Psoas muscle (tissue), 8 donors: Measurements from ENCODE around the gene SCNM1. TPM values are rescaled to one million over a fixed set of nuclear protein-coding genes. Genes with fewer than 3 reads are reported as not detected.

ENCODE experiments used
- ATAC-seq, 4 donors: fragments of 200-7000 bp; cut with Tn5 transposase; one replicate each; pipeline ENCODE4 v1.9.1; 2020; ENCODE audit warnings: moderate library complexity in 3 of 4, mild to moderate bottlenecking in 2 of 4
- DNase-seq, 2 donors: peaks; one replicate each; pipeline ENCODE4 v3.0.0-alpha.2; 2020
- H3K27ac ChIP-seq: fragments of 200-600 bp; one replicate; pipeline ENCODE4 v1.8.0; 2022
- H3K27me3 ChIP-seq, 3 donors: fragments of 200-600 bp in 1 of 3; one replicate each; pipeline versions ENCODE4 v1.6.1 to v1.8.0; 2013 to 2022; ENCODE audit warnings: low read length in 2 of 3, mild to moderate bottlenecking in 2 of 3, moderate library complexity in 1 of 3; ENCODE audit not compliant: insufficient read depth in 3 of 3
- H3K36me3 ChIP-seq, 2 donors: fragments of 200-600 bp in 1 of 2; one replicate each; pipeline versions ENCODE4 v1.6.1 to v1.8.0; 2013 to 2022; ENCODE audit warnings: low read depth in 1 of 2, mild to moderate bottlenecking in 1 of 2, moderate library complexity in 1 of 2; ENCODE audit not compliant: insufficient read depth in 1 of 2
- H3K4me1 ChIP-seq: fragments of 200-600 bp; one replicate; pipeline ENCODE4 v1.8.0; 2022
- H3K4me3 ChIP-seq: fragments of 200-600 bp; one replicate; pipeline ENCODE4 v1.8.0; 2022; ENCODE audit warnings: mild to moderate bottlenecking
- H3K9me3 ChIP-seq: fragments of 200-600 bp; one replicate; pipeline ENCODE4 v1.8.0; 2022
- WGBS, 3 donors: extraction: QIAGEN DNeasy Blood & Tissue Kit; methylation state at CpG; one replicate each; pipeline versions ENCODE4 v1.1.6 to v1.1.7; 2013; 5-methylcytosine and 5-hydroxymethylcytosine counted together
- intact Hi-C, 2 donors: fragments of 100-400 bp; cut with DNase I; formaldehyde crosslinking; loops; one replicate each; pipeline versions ENCODE4 v1.11.0 to v1.14.2; 2022
- polyA plus RNA-seq, 3 donors: library from polyadenylated mRNA; stranded (reverse); fragments of 200-250 nt; gene quantifications; one replicate each; pipeline ENCODE4 v1.2.3, GENCODE V29; 2013
- total RNA-seq, 4 donors: library from RNA; stranded (reverse); fragmentation: NEBNext Ultra II Directional in 2 of 4; extraction: Animal tissue kit (Norgen Biotek cat#: 25700) in 2 of 4; gene quantifications; one replicate each; pipeline versions ENCODE4 v1.2.1 to v1.2.4, GENCODE V29; 2021 to 2023
- TF ChIP-seq, protein P1 (sequence below): fragments of 200-600 bp; IDR thresholded peaks from one replicate; pipeline ENCODE4 v1.8.0; 2022; ENCODE audit warnings: antibody characterized with exemption
- donor health status: healthy with polysubstance abuse.
- donor health status: DM: no; HTN: no; CAD: no; lungs with moderate emphysema.
- donor health status: Bipolar disorder and iron deficiency.
- donor health status: healthy.
- donor health status: DM: yes; HTN: yes; CAD: no.
- donor health status: DM: no; HTN: no; CAD: no.
- donor health status: DM: no; HTN: no; CAD: no.
- donor health status: DM: yes; HTN: yes; CAD: no.

SCNM1 gene
- total and polyA plus RNA-seq, 7 donors = 23.6 to 78.7 (median 47.9) TPM

DNA sequence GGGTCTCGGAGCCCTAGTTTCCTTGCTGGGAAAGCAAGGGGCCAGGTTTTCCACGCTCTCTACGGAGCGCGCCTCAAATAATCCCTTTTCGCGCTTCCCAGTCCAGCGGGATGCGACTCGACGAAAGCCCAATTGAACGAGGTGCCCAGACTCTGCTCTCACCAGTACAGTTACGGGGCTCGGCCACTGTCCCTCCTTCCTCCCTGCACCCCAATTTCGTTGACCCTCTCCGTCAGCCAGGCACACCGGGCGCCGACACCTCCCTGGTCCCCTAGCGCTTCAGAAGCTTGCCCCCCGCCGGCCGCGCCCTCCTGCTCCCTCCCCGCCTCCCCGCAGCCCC is 19.9 kb upstream of the SCNM1 start:
- WGBS, 3 donors = 1% methylated on average over 26 of the region's 26 CpGs
- intact Hi-C loops = no loop called here
- Histone ChIP-seq H3K27ac (peak overlapping the region; percentile 89), H3K4me3 (peak overlapping the region; percentile 76), H3K9me3 (no peaks in the 10 kb centered on the region), H3K36me3 (peaks cover 0 to 5% of the 10 kb centered on the region in 2 donors), H3K4me1 (peaks cover 53% of the 10 kb centered on the region), H3K27me3 (no peaks in the 10 kb centered on the region)
- peak in 1 of 4 donors; percentile 0 for ATAC-seq
- no peak for DNase-seq
- TF ChIP-seq, protein P1, sequence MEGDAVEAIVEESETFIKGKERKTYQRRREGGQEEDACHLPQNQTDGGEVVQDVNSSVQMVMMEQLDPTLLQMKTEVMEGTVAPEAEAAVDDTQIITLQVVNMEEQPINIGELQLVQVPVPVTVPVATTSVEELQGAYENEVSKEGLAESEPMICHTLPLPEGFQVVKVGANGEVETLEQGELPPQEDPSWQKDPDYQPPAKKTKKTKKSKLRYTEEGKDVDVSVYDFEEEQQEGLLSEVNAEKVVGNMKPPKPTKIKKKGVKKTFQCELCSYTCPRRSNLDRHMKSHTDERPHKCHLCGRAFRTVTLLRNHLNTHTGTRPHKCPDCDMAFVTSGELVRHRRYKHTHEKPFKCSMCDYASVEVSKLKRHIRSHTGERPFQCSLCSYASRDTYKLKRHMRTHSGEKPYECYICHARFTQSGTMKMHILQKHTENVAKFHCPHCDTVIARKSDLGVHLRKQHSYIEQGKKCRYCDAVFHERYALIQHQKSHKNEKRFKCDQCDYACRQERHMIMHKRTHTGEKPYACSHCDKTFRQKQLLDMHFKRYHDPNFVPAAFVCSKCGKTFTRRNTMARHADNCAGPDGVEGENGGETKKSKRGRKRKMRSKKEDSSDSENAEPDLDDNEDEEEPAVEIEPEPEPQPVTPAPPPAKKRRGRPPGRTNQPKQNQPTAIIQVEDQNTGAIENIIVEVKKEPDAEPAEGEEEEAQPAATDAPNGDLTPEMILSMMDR = no peak

GRCh38 chr1:151146412-151147131 is 19.4 kb upstream of the SCNM1 start, which contains the start of gene SEMA6C:
SEMA6C (minus strand) TSS chr1:151146631; CDS start chr1:151142621, 4,010 bp downstream.
- TF ChIP-seq, protein P1 = no peak
- Histone ChIP-seq H3K27ac (peak within 1 kb of the TSS; percentile 89), H3K9me3 (no peaks in the 10 kb centered on the region), H3K4me3 (peak within 1 kb of the TSS; percentile 76), H3K4me1 (peaks cover 48% of the 10 kb centered on the region), H3K36me3 (no peaks in the 10 kb centered on the region), H3K27me3 (no peaks in the 10 kb centered on the region)
- WGBS, 3 donors = 0 to 1% (median 0%) methylated on average over 38 to 61 of the region's 61 CpGs
- DNase-seq (peak; percentile 96 to 98), ATAC-seq (peak; percentile 82 to 89 (median 84))
- intact Hi-C loops = no loop called here

DNA sequence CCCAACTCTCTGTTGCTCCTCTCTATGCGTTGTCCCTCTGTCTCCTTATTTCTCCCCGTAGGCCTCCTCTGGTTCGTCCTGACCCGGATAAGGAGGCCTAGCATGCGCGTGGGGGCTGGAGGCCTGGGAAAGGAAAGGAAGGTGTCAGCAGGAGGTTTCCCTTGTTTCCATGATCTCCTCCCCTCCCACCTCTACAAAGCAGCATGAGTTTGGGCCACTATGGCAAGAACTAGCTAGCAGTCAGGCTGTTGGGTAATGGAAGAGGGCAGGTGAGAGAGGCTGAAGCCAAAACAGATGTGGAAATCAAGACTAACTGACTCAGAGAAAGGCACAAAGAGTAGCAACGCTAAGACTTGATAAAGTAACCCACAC is 18.8 kb upstream of the SCNM1 start:
- peak; percentile 27 to 55 (median 48) for ATAC-seq
- intact Hi-C loops = no loop called here

DNA sequence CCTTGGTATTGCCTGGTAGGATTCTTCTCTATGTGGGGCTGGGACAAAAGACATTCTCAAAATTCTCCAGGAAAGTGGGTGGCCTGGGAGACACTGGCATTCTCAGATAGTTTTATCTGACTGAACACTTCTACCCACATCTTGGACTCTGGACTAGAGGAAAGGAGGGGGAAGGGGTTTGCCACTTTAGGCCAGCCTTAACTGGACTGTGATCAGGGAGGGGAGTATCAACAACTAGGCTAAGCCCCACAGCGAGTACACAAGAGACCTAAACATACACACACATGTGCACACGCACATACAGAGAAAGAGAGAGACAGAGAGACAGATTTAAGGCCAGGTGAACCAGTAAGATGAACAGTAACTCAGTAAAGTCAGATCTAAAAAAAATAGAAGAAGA is 18.3 kb upstream of the SCNM1 start:
- Histone ChIP-seq H3K4me1 (peaks cover 38% of the 10 kb centered on the region), H3K4me3 (peak overlapping the region; percentile 76), H3K27me3 (no peaks in the 10 kb centered on the region), H3K36me3 (no peaks in the 10 kb centered on the region), H3K9me3 (no peaks in the 10 kb centered on the region), H3K27ac (peak overlapping the region; percentile 89)
- WGBS, 3 donors = 61 to 80% (median 76%) methylated on average over 2 of the region's 2 CpGs
- TF ChIP-seq, protein P1 = no peak
- DNase-seq (no peak), ATAC-seq (no peak)
- intact Hi-C loops = no loop called here

More for the DNA sequence above, 18.8 kb upstream of the SCNM1 start:
- H3K27ac ChIP-seq = peak overlapping the region; percentile 89
- no peaks in the 10 kb centered on the region for H3K27me3 ChIP-seq
- H3K9me3 ChIP-seq = no peaks in the 10 kb centered on the region
- H3K4me1 ChIP-seq = peaks cover 44% of the 10 kb centered on the region
- TF ChIP-seq, protein P1 = no peak
- WGBS, 3 donors = 1 to 3% (median 2%) methylated on average over 7 of the region's 7 CpGs
- DNase-seq = no peak
- H3K4me3 ChIP-seq = peak overlapping the region; percentile 76
- H3K36me3 ChIP-seq = no peaks in the 10 kb centered on the region
